Hematopoietic multipotent progenitor cell treated with erythropoietin and hydrocortisone succinate and interleukin-3 and kit ligand, for 4 days (in vitro differentiated cells): ENCODE data around the gene CCDC9B.

ENCODE experiments used
- DNase-seq: peaks from one replicate; pipeline ENCODE4 v3.0.0-alpha.2; 2015

CCDC9B gene

GRCh38 chr15:40344217-40344616, 3.5 kb upstream of the CCDC9B start:
- no peak for DNase-seq

GRCh38 chr15:40343512-40343911, 2.8 kb upstream of the CCDC9B start:
- no peak for DNase-seq

GRCh38 chr15:40342416-40343320, 1.9 kb upstream of the CCDC9B start:
- DNase-seq: no peak

GRCh38 chr15:40340038-40340739, 550 bp downstream of the CCDC9B start:
- no peak for DNase-seq

- no peak for DNase-seq
Measured at GRCh38 chr15:40339621-40339945, 1.2 kb downstream of the CCDC9B start.

GRCh38 chr15:40338921-40339620, 1.7 kb downstream of the CCDC9B start:
- no peak for DNase-seq

GRCh38 chr15:40338041-40338657, 2.6 kb downstream of the CCDC9B start:
- DNase-seq: peak; percentile 95

- DNase-seq: no peak
Measured at GRCh38 chr15:40337597-40337996, 3.1 kb downstream of the CCDC9B start.

- peak; percentile 81 for DNase-seq
Measured at GRCh38 chr15:40336744-40337122, 4.0 kb downstream of the CCDC9B start.

- DNase-seq: no peak
Measured at GRCh38 chr15:40335938-40336743, 4.6 kb downstream of the CCDC9B start.

- DNase-seq: no peak
Measured at GRCh38 chr15:40334941-40335795, 5.6 kb downstream of the CCDC9B start.

GRCh38 chr15:40334541-40334940, 6.2 kb downstream of the CCDC9B start:
- no peak for DNase-seq

GRCh38 chr15:40333922-40334492, 6.7 kb downstream of the CCDC9B start:
- DNase-seq: peak; percentile 94

- peak; percentile 68 for DNase-seq
Measured at GRCh38 chr15:40332113-40332781, 8.5 kb downstream of the CCDC9B start.

GRCh38 chr15:40331637-40332036, 9.1 kb downstream of the CCDC9B start:
- DNase-seq: no peak

GRCh38 chr15:40331026-40331425, 9.7 kb downstream of the CCDC9B start:
- no peak for DNase-seq

- DNase-seq: peak; percentile 93
Measured at GRCh38 chr15:40330368-40330836, 10.3 kb downstream of the CCDC9B start.

- DNase-seq: no peak
Measured at GRCh38 chr15:40329804-40330203, 10.9 kb downstream of the CCDC9B start.

- DNase-seq: peak; percentile 53
Measured at GRCh38 chr15:40328751-40329150, 12.0 kb downstream of the CCDC9B start.

- no peak for DNase-seq
Measured at GRCh38 chr15:40328176-40328575, 12.6 kb downstream of the CCDC9B start.
